Fibroblast of the aortic adventitia (primary cell): ENCODE measurements around the gene ANKRD10. TPM values are rescaled to one million over a fixed set of nuclear protein-coding genes. Genes with fewer than 3 reads are reported as not detected.

Source experiments
- DNase-seq: peaks from one replicate; pipeline ENCODE4 v3.0.0-alpha.2; 2010; ENCODE audit warnings: low read depth
- H3K4me3 ChIP-seq: 2 replicates; pipeline ENCODE4 v1.5.1; 2011; ENCODE audit warnings: low read depth, mild to moderate bottlenecking, control low read depth, low read length, moderate library complexity
- CTCF ChIP-seq: IDR thresholded peaks from 2 replicates; pipeline ENCODE4 v1.5.1; 2011; ENCODE audit warnings: mild to moderate bottlenecking, low read length, control low read depth, inconsistent platforms; ENCODE audit not compliant: insufficient read depth
- total RNA-seq: library from RNA; depleted of rRNA; stranded (reverse); fragments of >200 nt; gene quantifications from 2 replicates; pipeline ENCODE4 v1.2.3, GENCODE V29; 2012; ENCODE audit warnings: low replicate concordance

Gene ANKRD10
- total RNA-seq, 1 donor, result 76.5 TPM

GRCh38 chr13:110890279-110891165, 24.3 kb downstream of the ANKRD10 start:
- DNase-seq, result no peak
- no peak overlapping the region for H3K4me3 ChIP-seq
- no peak for TF ChIP-seq CTCF

DNA sequence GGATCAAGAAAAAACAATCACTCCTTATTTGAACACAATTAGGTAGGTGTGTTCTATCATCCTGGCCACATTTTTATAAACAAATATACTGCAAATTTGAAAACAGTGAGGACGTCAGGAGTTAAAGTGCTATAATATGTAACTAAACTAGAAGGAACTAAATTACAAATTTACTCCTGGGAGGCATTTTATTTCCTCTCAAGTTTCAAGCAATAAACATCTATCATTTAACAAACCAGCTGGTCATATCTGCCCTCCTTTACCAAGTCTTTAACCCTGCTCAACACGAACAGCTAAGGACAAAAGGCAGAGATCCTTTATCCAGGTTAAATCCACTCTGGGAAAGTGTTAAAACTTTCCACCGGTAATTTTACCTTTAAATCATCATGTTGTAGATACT, 26.5 kb downstream of the ANKRD10 start:
- H3K4me3 ChIP-seq, result no peak overlapping the region
- DNase-seq, result no peak
- no peak for TF ChIP-seq CTCF

GRCh38 chr13:110887597-110888333, 27.1 kb downstream of the ANKRD10 start:
- DNase-seq, result no peak
- TF ChIP-seq CTCF, result no peak
- H3K4me3 ChIP-seq, result no peak overlapping the region

GRCh38 chr13:110886870-110887596, 27.8 kb downstream of the ANKRD10 start:
- no peak overlapping the region for H3K4me3 ChIP-seq
- no peak for DNase-seq
- no peak for TF ChIP-seq CTCF

GRCh38 chr13:110885966-110886869, 28.7 kb downstream of the ANKRD10 start:
- no peak for TF ChIP-seq CTCF
- no peak overlapping the region for H3K4me3 ChIP-seq
- DNase-seq, result no peak

GRCh38 chr13:110885516-110885915, 29.4 kb downstream of the ANKRD10 start:
- DNase-seq, result no peak
- H3K4me3 ChIP-seq, result no peak overlapping the region
- no peak for TF ChIP-seq CTCF
